Keratinocyte (primary cell): ENCODE results near the gene PRKAR2A. TPM values are rescaled to one million over a fixed set of nuclear protein-coding genes. Genes with fewer than 3 reads are reported as not detected.
"Not testable (repeated sequence)": the region's sequence is repeated elsewhere in the genome, so short reads cannot be mapped to it uniquely, and the experiment has no call there.

Source experiments
- DNase-seq: peaks from one replicate; pipeline ENCODE4 v3.0.0-alpha.2; 2011; ENCODE audit warnings: low read depth, missing footprints, low spot score
- FAIRE-seq: peaks from 2 replicates; lab custom pipeline; 2011; peaks lifted over from hg19 to GRCh38; lab: Jason Lieb, UNC
- H2AFZ ChIP-seq: 2 replicates; pipeline ENCODE4 v1.6.0; 2012; ENCODE audit warnings: low read length, control low read depth, inconsistent platforms; ENCODE audit not compliant: control insufficient read depth
- H3K27ac ChIP-seq: 2 replicates; pipeline ENCODE4 v1.5.1; 2011; ENCODE audit warnings: low read length; ENCODE audit not compliant: control insufficient read depth, insufficient read depth
- H3K27me3 ChIP-seq: 3 replicates; pipeline ENCODE4 v1.6.0; 2011; ENCODE audit warnings: low read length; ENCODE audit not compliant: control insufficient read depth, insufficient read depth; ENCODE audit errors: extremely low read depth
- H3K36me3 ChIP-seq, 2 experiments: 2 replicates in 1 of 2; 3 replicates in 1 of 2; pipeline ENCODE4 v1.5.1; 2011; ENCODE audit warnings: low read length in 2 of 2, mild to moderate bottlenecking in 1 of 2; ENCODE audit not compliant: control insufficient read depth in 2 of 2, insufficient read depth in 2 of 2; ENCODE audit errors: extremely low read depth in 1 of 2
- H3K4me1 ChIP-seq: 3 replicates; pipeline ENCODE4 v1.5.1; 2011; ENCODE audit warnings: low read length; ENCODE audit not compliant: control insufficient read depth, insufficient read depth; ENCODE audit errors: extremely low read depth
- H3K4me2 ChIP-seq: 3 replicates; pipeline ENCODE4 v1.6.0; 2011; ENCODE audit warnings: low read depth, low read length; ENCODE audit not compliant: control insufficient read depth, insufficient read depth; ENCODE audit errors: extremely low read depth
- H3K4me3 ChIP-seq, 3 experiments: fragments of 200-600 bp in 1 of 3; sonication (generic) in 1 of 3; 2 replicates in 2 of 3; 3 replicates in 1 of 3; pipeline ENCODE4 v1.5.1; 2011 to 2016; ENCODE audit warnings: low read length in 3 of 3, mild to moderate bottlenecking in 3 of 3, control low read depth in 2 of 3, inconsistent platforms in 1 of 3, low read depth in 1 of 3, mixed read lengths in 1 of 3, mixed run types in 1 of 3, moderate library complexity in 1 of 3; ENCODE audit not compliant: control insufficient read depth in 2 of 3, insufficient read depth in 2 of 3; ENCODE audit errors: extremely low read depth in 1 of 3
- H3K79me2 ChIP-seq: 2 replicates; pipeline ENCODE4 v1.6.0; 2012; ENCODE audit warnings: low read length; ENCODE audit not compliant: control insufficient read depth, insufficient read depth
- H3K9ac ChIP-seq: 3 replicates; pipeline ENCODE4 v1.6.0; 2011; ENCODE audit warnings: low read length; ENCODE audit not compliant: control insufficient read depth, insufficient read depth; ENCODE audit errors: extremely low read depth
- H3K9me1 ChIP-seq: 3 replicates; pipeline ENCODE4 v1.6.0; 2011; ENCODE audit warnings: low read length; ENCODE audit not compliant: control insufficient read depth, insufficient read depth; ENCODE audit errors: extremely low read depth
- H3K9me3 ChIP-seq: 2 replicates; pipeline ENCODE4 v1.5.1; 2012; ENCODE audit warnings: low read depth, low read length; ENCODE audit not compliant: control insufficient read depth
- H4K20me1 ChIP-seq: 3 replicates; pipeline ENCODE4 v1.6.0; 2011; ENCODE audit warnings: low read length; ENCODE audit not compliant: control insufficient read depth, insufficient read depth; ENCODE audit errors: extremely low read depth
- EZH2 ChIP-seq: IDR thresholded peaks from one replicate; pipeline ENCODE4 v1.6.1; 2012; ENCODE audit warnings: inconsistent platforms, mild to moderate bottlenecking, low read length, moderate library complexity
- dilution Hi-C: fragments of 300-500 bp; cut with MboI; formaldehyde crosslinking; loops from one replicate; pipeline ENCODE4 v1.7.0; 2020; ENCODE audit warnings: low sequenced_read_pairs; ENCODE audit not compliant: extremely low pct_ligation_motif_present
- polyA plus RNA-seq, 5 experiments: library from polyadenylated mRNA; depleted of rRNA in 3 of 5; stranded (reverse) in 3 of 5; stranded (forward) in 1 of 5; unstranded in 1 of 5; fragments of >200 nt; gene quantifications; 1 replicate in 1 of 5; 2 replicates in 3 of 5; 3 replicates in 1 of 5; pipeline versions ENCODE4 v1.2.1 to v1.2.3, GENCODE V29; 2011 to 2012; ENCODE audit warnings: missing spikeins in 2 of 5, low read depth in 1 of 5, low replicate concordance in 1 of 5
- TF ChIP-seq, protein P1 (sequence below), 3 experiments: IDR thresholded peaks in 1 of 3; conservative IDR thresholded peaks in 1 of 3; optimal IDR thresholded peaks in 1 of 3; 2 replicates in 2 of 3; 3 replicates in 1 of 3; pipeline versions ENCODE3 to v1.5.1; 2011; ENCODE audit warnings: low read length in 3 of 3, mild to moderate bottlenecking in 3 of 3, moderate library complexity in 2 of 3, control low read depth in 1 of 3, inconsistent platforms in 1 of 3; ENCODE audit not compliant: insufficient read depth in 2 of 3; ENCODE audit errors: extremely low read depth in 1 of 3

The PRKAR2A gene
- polyA plus RNA-seq, 1 donor (not counting 4 experiments of a cell fraction or from before 2014, with no cell fraction given), result 23.2 TPM

DNA sequence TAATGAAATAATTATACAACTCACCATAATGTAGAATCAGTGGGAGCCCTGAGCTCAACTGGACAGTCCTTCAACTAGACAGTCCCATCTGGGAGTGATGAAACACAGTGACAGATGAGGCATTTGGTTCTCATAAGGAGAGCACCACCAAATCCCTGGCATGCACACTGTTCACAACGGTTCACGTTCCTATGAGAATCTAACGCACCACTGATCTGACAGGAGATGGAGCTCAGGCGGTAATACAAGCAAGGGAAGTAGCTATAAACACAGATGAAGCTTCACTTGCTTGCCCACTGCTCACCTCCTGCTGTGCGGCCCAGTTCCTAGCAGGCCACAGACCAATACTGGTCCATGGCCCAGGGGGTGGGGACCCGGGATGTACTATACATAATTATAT is 17.0 kb downstream of the PRKAR2A start:
- Histone ChIP-seq H3K27ac (no peak overlapping the region), H3K9me1 (no peaks in the 10 kb centered on the region), H3K9me3 (no peaks in the 10 kb centered on the region), H3K4me3 (no peak overlapping the region), H3K79me2 (peaks cover 38% of the 10 kb centered on the region), H2AFZ (no peak overlapping the region), H3K9ac (no peak overlapping the region), H3K4me1 (peaks cover 7% of the 10 kb centered on the region), H3K4me2 (no peak overlapping the region), H3K36me3 (no peaks in the 10 kb centered on the region), H4K20me1 (no peaks in the 10 kb centered on the region), H3K27me3 (no peaks in the 10 kb centered on the region)
- dilution Hi-C loops, result no loop called here
- FAIRE-seq, result no peak
- no peak for DNase-seq
- no peak for TF ChIP-seq EZH2
- TF ChIP-seq, protein P1, sequence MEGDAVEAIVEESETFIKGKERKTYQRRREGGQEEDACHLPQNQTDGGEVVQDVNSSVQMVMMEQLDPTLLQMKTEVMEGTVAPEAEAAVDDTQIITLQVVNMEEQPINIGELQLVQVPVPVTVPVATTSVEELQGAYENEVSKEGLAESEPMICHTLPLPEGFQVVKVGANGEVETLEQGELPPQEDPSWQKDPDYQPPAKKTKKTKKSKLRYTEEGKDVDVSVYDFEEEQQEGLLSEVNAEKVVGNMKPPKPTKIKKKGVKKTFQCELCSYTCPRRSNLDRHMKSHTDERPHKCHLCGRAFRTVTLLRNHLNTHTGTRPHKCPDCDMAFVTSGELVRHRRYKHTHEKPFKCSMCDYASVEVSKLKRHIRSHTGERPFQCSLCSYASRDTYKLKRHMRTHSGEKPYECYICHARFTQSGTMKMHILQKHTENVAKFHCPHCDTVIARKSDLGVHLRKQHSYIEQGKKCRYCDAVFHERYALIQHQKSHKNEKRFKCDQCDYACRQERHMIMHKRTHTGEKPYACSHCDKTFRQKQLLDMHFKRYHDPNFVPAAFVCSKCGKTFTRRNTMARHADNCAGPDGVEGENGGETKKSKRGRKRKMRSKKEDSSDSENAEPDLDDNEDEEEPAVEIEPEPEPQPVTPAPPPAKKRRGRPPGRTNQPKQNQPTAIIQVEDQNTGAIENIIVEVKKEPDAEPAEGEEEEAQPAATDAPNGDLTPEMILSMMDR (optimal IDR thresholded peaks at IDR 0.05 in 1 of 3, IDR thresholded peaks at IDR 0.05 in 1 of 3, conservative IDR thresholded peaks at IDR 0.05 in 1 of 3; ENCODE audit: extremely low read depth in 1 of 3, insufficient read depth in 2 of 3, low read length in 3 of 3), result no peak

DNA sequence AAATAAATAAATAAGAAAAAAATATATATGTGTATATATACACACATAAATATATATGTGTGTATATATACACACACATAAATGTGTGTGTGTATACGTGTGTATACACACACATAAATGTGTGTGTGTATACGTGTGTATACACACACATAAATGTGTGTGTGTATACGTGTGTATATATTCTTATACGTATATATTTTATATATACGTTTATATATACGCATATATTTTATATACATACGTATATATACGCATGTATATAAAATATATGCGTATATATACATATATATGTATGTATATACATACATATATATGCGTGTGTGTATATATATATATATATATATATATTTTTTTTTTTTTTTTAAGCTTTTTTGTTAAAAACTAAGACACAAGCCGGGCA is 18.1 kb downstream of the PRKAR2A start:
- H3K79me2 ChIP-seq, result peaks cover 37% of the 10 kb centered on the region
- H3K9me1 ChIP-seq, dilution Hi-C loops, H3K4me2 ChIP-seq, DNase-seq, H2AFZ ChIP-seq, FAIRE-seq, H3K27me3 ChIP-seq, H3K27ac ChIP-seq, H3K9ac ChIP-seq, H3K36me3 ChIP-seq, H4K20me1 ChIP-seq, H3K4me3 ChIP-seq, H3K9me3 ChIP-seq, H3K4me1 ChIP-seq: not testable (repeated sequence)

- DNase-seq, H3K9me3 ChIP-seq, H3K9ac ChIP-seq, H3K27me3 ChIP-seq, H2AFZ ChIP-seq, dilution Hi-C loops, H3K4me3 ChIP-seq, H4K20me1 ChIP-seq, H3K27ac ChIP-seq, H3K36me3 ChIP-seq, FAIRE-seq, H3K9me1 ChIP-seq, H3K4me1 ChIP-seq, H3K4me2 ChIP-seq: not testable (repeated sequence)
- H3K79me2 ChIP-seq, result peaks cover 33% of the 10 kb centered on the region
Measured at GRCh38 chr3:48827874-48828273, 19.8 kb downstream of the PRKAR2A start.
